ENCODE results near the gene MRPL36.
"Not testable (repeated sequence)": the region's sequence is repeated elsewhere in the genome, so short reads cannot be mapped to it uniquely, and the experiment has no call there.

MRPL36 gene

GRCh38 chr5:1821862-1822261 lies 22.2 kb upstream of the MRPL36 start:
- ChIA-PET POLR2A (interaction anchor here (0.6 to 1.0 kb wide), 2 partner anchors 20 to 21 kb away, joined by 3 read pairs; partner anchors contain the start of gene NDUFS6), CTCF (no interaction called here)
- no peak for DNase-seq (ENCODE audit: extremely low spot score)
- TF ChIP-seq SUZ12 (IDR thresholded peaks at IDR 0.05), result no peak
- TF ChIP-seq FOXM1 (IDR thresholded peaks at IDR 0.05; ENCODE audit: borderline replicate concordance), result no peak
- no peak for TF ChIP-seq CTBP1 (IDR thresholded peaks at IDR 0.05; ENCODE audit: borderline replicate concordance)
- TF ChIP-seq SP1 (IDR thresholded peaks at IDR 0.05), result no peak
- no peak for TF ChIP-seq FOXK2 (IDR thresholded peaks at IDR 0.05)
- TF ChIP-seq BHLHE40 (IDR thresholded peaks at IDR 0.05; ENCODE audit: borderline replicate concordance), result no peak
- no peak for TF ChIP-seq ELF4 (IDR thresholded peaks at IDR 0.05)
- TF ChIP-seq HDGF (IDR thresholded peaks at IDR 0.05; ENCODE audit: borderline replicate concordance), result no peak
- TF ChIP-seq ZNF384 (IDR thresholded peaks at IDR 0.05), result no peak

GRCh38 chr5:1820926-1821325 lies 21.3 kb upstream of the MRPL36 start:
- DNase-seq (ENCODE audit: extremely low spot score), result no peak
- ChIA-PET CTCF (no interaction called here), POLR2A (no interaction called here)
- TF ChIP-seq NFRKB (IDR thresholded peaks at IDR 0.05), result no peak

GRCh38 chr5:1820381-1820780 lies 20.7 kb upstream of the MRPL36 start:
- DNase-seq (ENCODE audit: extremely low spot score), result no peak
- ChIA-PET POLR2A (no interaction called here), CTCF (no interaction called here)
- no peak for TF ChIP-seq TARDBP (IDR thresholded peaks at IDR 0.05)
- no peak for TF ChIP-seq FOXA1 (IDR thresholded peaks at IDR 0.05)
- no peak for TF ChIP-seq SUZ12 (IDR thresholded peaks at IDR 0.05)
- no peak for TF ChIP-seq BHLHE40 (IDR thresholded peaks at IDR 0.05; ENCODE audit: borderline replicate concordance)
- TF ChIP-seq SP1 (IDR thresholded peaks at IDR 0.05), result no peak
- no peak for TF ChIP-seq ELF4 (IDR thresholded peaks at IDR 0.05)
- TF ChIP-seq FOXM1 (IDR thresholded peaks at IDR 0.05; ENCODE audit: borderline replicate concordance), result no peak
- no peak for TF ChIP-seq HDGF (IDR thresholded peaks at IDR 0.05; ENCODE audit: borderline replicate concordance)
- no peak for TF ChIP-seq NFRKB (IDR thresholded peaks at IDR 0.05)

- ChIA-PET POLR2A (no interaction called here), CTCF (no interaction called here)
- no peak for DNase-seq (ENCODE audit: extremely low spot score)
- TF ChIP-seq ARNT (IDR thresholded peaks at IDR 0.05) (no peak), L3MBTL2 (conservative IDR thresholded peaks at IDR 0.05) (no peak), FOXM1 (IDR thresholded peaks at IDR 0.05; ENCODE audit: borderline replicate concordance) (no peak), TARDBP (IDR thresholded peaks at IDR 0.05) (no peak), BHLHE40 (IDR thresholded peaks at IDR 0.05; ENCODE audit: borderline replicate concordance) (no peak), LEF1 (IDR thresholded peaks at IDR 0.05; ENCODE audit: borderline replicate concordance) (no peak), ELF4 (IDR thresholded peaks at IDR 0.05) (no peak), SP1 (IDR thresholded peaks at IDR 0.05) (no peak)
These were observed 19.8 kb upstream of the MRPL36 start for GRCh38 chr5:1819458-1819857.

GRCh38 chr5:1818784-1819183 lies 19.1 kb upstream of the MRPL36 start:
- no peak for DNase-seq (ENCODE audit: extremely low spot score)
- CTCF ChIA-PET, result no interaction called here
- POLR2A ChIA-PET, result interaction anchor here (1.5 kb wide), 1 partner anchor 18 kb away, joined by 4 read pairs; the partner anchor contains the start of gene NDUFS6
- no peak for TF ChIP-seq BHLHE40 (IDR thresholded peaks at IDR 0.05; ENCODE audit: borderline replicate concordance)
- no peak for TF ChIP-seq FOXM1 (IDR thresholded peaks at IDR 0.05; ENCODE audit: borderline replicate concordance)
- no peak for TF ChIP-seq CTBP1 (IDR thresholded peaks at IDR 0.05; ENCODE audit: borderline replicate concordance)
- TF ChIP-seq SUZ12 (IDR thresholded peaks at IDR 0.05), result no peak

GRCh38 chr5:1817261-1818043 lies 17.8 kb upstream of the MRPL36 start:
- no peak for TF ChIP-seq FOXK2 (IDR thresholded peaks at IDR 0.05)
- no peak for TF ChIP-seq ZNF384 (IDR thresholded peaks at IDR 0.05)
- no peak for TF ChIP-seq FOXA1 (IDR thresholded peaks at IDR 0.05)
- TF ChIP-seq SUZ12 (IDR thresholded peaks at IDR 0.05), result no peak
- no peak for TF ChIP-seq BHLHE40 (IDR thresholded peaks at IDR 0.05; ENCODE audit: borderline replicate concordance)
- TF ChIP-seq FOXM1 (IDR thresholded peaks at IDR 0.05; ENCODE audit: borderline replicate concordance), result no peak
- ChIA-PET POLR2A (interaction anchor here (1.5 kb wide), 1 partner anchor 17 kb away, joined by 4 read pairs; the partner anchor contains the start of gene NDUFS6), CTCF (no interaction called here)
- DNase-seq (ENCODE audit: extremely low spot score), result no peak

GRCh38 chr5:1816495-1817089 lies 17.0 kb upstream of the MRPL36 start:
- DNase-seq (ENCODE audit: extremely low spot score); POLR2A ChIA-PET; CTCF ChIA-PET: not testable (repeated sequence)

- no peak for TF ChIP-seq ELF4 (IDR thresholded peaks at IDR 0.05)
- TF ChIP-seq ARNT (IDR thresholded peaks at IDR 0.05), result no peak
- no peak for TF ChIP-seq L3MBTL2 (conservative IDR thresholded peaks at IDR 0.05)
- TF ChIP-seq SP1 (IDR thresholded peaks at IDR 0.05), result no peak
- no peak for TF ChIP-seq CTBP1 (IDR thresholded peaks at IDR 0.05; ENCODE audit: borderline replicate concordance)
- TF ChIP-seq BHLHE40 (IDR thresholded peaks at IDR 0.05; ENCODE audit: borderline replicate concordance), result no peak
- no peak for TF ChIP-seq SUZ12 (IDR thresholded peaks at IDR 0.05)
- no peak for TF ChIP-seq TARDBP (IDR thresholded peaks at IDR 0.05)
- TF ChIP-seq FOXM1 (IDR thresholded peaks at IDR 0.05; ENCODE audit: borderline replicate concordance), result no peak
- TF ChIP-seq PKNOX1 (IDR thresholded peaks at IDR 0.05), result no peak
- POLR2A ChIA-PET, result no interaction called here
- CTCF ChIA-PET, result no interaction called here
- no peak for DNase-seq (ENCODE audit: extremely low spot score)
These were observed 16.2 kb upstream of the MRPL36 start for GRCh38 chr5:1815881-1816292.

Data from HEK293T (cell line).